Activated T-cell treated with anti-CD3 and anti-CD28 coated beads, Interleukin-2, amount 50 U/mL, for 24 hours (primary cell): Measurements from ENCODE around the gene THOC1.
A peak's percentile ranks its signal among the peaks of the same experiment; 100 is the strongest.

Experiments
- DNase-seq: peaks from one replicate; pipeline ENCODE4 v3.0.0-alpha.2; 2020
- H3K27ac Mint-ChIP-seq: 2 replicates; pipeline ENCODE4 v1.8.0; 2020; ENCODE audit warnings: mild to moderate bottlenecking, mixed read lengths
- H3K27me3 Mint-ChIP-seq: 2 replicates; pipeline ENCODE4 v1.8.0; 2020; ENCODE audit warnings: mixed read lengths
- H3K36me3 Mint-ChIP-seq: 2 replicates; pipeline ENCODE4 v1.8.0; 2020; ENCODE audit warnings: low read depth, mixed read lengths
- H3K4me1 Mint-ChIP-seq: 2 replicates; pipeline ENCODE4 v1.8.0; 2020; ENCODE audit warnings: low read depth, mixed read lengths
- H3K4me3 Mint-ChIP-seq: 2 replicates; pipeline ENCODE4 v1.8.0; 2020; ENCODE audit warnings: mild to moderate bottlenecking, moderate library complexity, mixed read lengths
- H3K9me3 Mint-ChIP-seq: 2 replicates; pipeline ENCODE4 v1.8.0; 2020; ENCODE audit warnings: mixed read lengths

The THOC1 gene

GRCh38 chr18:172361-172760 lies 95.5 kb downstream of the THOC1 start:
- DNase-seq = no peak
- Mint-ChIP-seq H3K9me3 (no peaks in the 10 kb centered on the region), H3K36me3 (peaks cover 82% of the 10 kb centered on the region), H3K27ac (peak overlapping the region; percentile 45), H3K27me3 (no peaks in the 10 kb centered on the region), H3K4me3 (no peak overlapping the region), H3K4me1 (peaks cover 23% of the 10 kb centered on the region)
